A549 (cell line): Measurements from ENCODE around the gene OSBPL8. TPM values are rescaled to one million over a fixed set of nuclear protein-coding genes. Genes with fewer than 3 reads are reported as not detected.

Experiments
- ATAC-seq, 2 experiments: fragments of 200-7000 bp in 1 of 2; fragments of >200 bp in 1 of 2; cut with Nextera tagmentation in 1 of 2; cut with Tn5 transposase in 1 of 2; 3 replicates each; pipeline versions ENCODE4 v1.8.0 to v1.9.1; 2018 to 2020; ENCODE audit warnings: mild to moderate bottlenecking in 1 of 2, moderate library complexity in 1 of 2
- CTCF ChIA-PET: fragments of 300-600 bp; sonication (Branson Sonifier 250); formaldehyde crosslinking; extraction: SDS; loops from one replicate; lab custom pipeline; 2021; ENCODE audit warnings: antibody characterized with exemption, inconsistent platforms; lab: Yijun Ruan, JAX
- POLR2A ChIA-PET: fragments of 350-600 bp; formaldehyde crosslinking; extraction: SDS; loops from one replicate; lab custom pipeline; 2021; ENCODE audit warnings: antibody characterized with exemption, inconsistent platforms; lab: Yijun Ruan, JAX
- DNase-seq, 2 experiments: peaks; one replicate each; pipeline versions ENCODE4 v3.0.0 to v3.0.0-alpha.2; 2011 to 2016; ENCODE audit warnings: low read depth in 1 of 2, low spot score in 1 of 2
- FAIRE-seq: peaks from 2 replicates; lab custom pipeline; 2011; peaks lifted over from hg19 to GRCh38; lab: Jason Lieb, UNC
- H3K27ac ChIP-seq, 2 experiments: fragments of >200 bp; sonication (Bioruptor Twin); formaldehyde crosslinking; 3 replicates each; pipeline ENCODE4 v1.5.1; 2016 to 2017
- H3K4me1 ChIP-seq: fragments of >200 bp; sonication (Bioruptor Twin); formaldehyde crosslinking; 3 replicates; pipeline ENCODE4 v1.6.1; 2016
- H3K4me2 ChIP-seq: fragments of >200 bp; sonication (Bioruptor Twin); formaldehyde crosslinking; 3 replicates; pipeline ENCODE4 v1.6.1; 2016
- H3K4me3 ChIP-seq: fragments of >200 bp; sonication (Bioruptor Twin); formaldehyde crosslinking; 3 replicates; pipeline ENCODE4 v1.5.1; 2016
- H3K9me3 ChIP-seq: fragments of >200 bp; sonication (Bioruptor Twin); formaldehyde crosslinking; 3 replicates; pipeline ENCODE4 v1.6.1; 2016
- BHLHE40 ChIP-seq: IDR thresholded peaks from 2 replicates; pipeline ENCODE4 v1.6.1; 2012; ENCODE audit warnings: low read depth, low read length, inconsistent platforms
- CBX2 ChIP-seq: fragments of 200-600 bp; sonication (generic); IDR thresholded peaks from 2 replicates; pipeline ENCODE4 v1.6.1; 2016; ENCODE audit warnings: low read depth, mild to moderate bottlenecking, borderline replicate concordance
- CEBPB ChIP-seq, 2 experiments: fragments of >200 bp in 1 of 2; sonication (Bioruptor Twin) in 1 of 2; formaldehyde crosslinking in 1 of 2; IDR thresholded peaks; 2 replicates each; pipeline ENCODE4 v1.6.1; 2012 to 2016
- CHD2 ChIP-seq: fragments of 150-350 bp; IDR thresholded peaks from 2 replicates; pipeline ENCODE4 v1.6.1; 2014; ENCODE audit warnings: low read length; ENCODE audit not compliant: partially characterized antibody
- CTCF ChIP-seq: fragments of >200 bp; sonication (Bioruptor Twin); formaldehyde crosslinking; IDR thresholded peaks from 3 replicates; pipeline ENCODE4 v1.5.1; 2016
- EHF ChIP-seq: fragments of 250-450 bp; sonication (Bioruptor Pico); IDR thresholded peaks from 2 replicates; pipeline ENCODE4 v1.5.0; 2020; ENCODE audit warnings: mild to moderate bottlenecking
- FOSB ChIP-seq: fragments of 250-450 bp; sonication (Bioruptor Pico); IDR thresholded peaks from 2 replicates; pipeline ENCODE4 v1.5.0; 2020; ENCODE audit warnings: mild to moderate bottlenecking, moderate library complexity
- GATA3 ChIP-seq: IDR thresholded peaks from 2 replicates; pipeline ENCODE4 v1.6.1; 2012; ENCODE audit warnings: borderline replicate concordance
- HMGXB4 ChIP-seq: fragments of 250-450 bp; sonication (Bioruptor Pico); IDR thresholded peaks from 2 replicates; pipeline ENCODE4 v1.5.0; 2021; ENCODE audit warnings: mild to moderate bottlenecking, moderate library complexity, borderline replicate concordance
- HOXB5 ChIP-seq: fragments of 250-450 bp; sonication (Bioruptor Pico); IDR thresholded peaks from 2 replicates; pipeline ENCODE4 v1.5.0; 2020; ENCODE audit warnings: mild to moderate bottlenecking, moderate library complexity
- JUN ChIP-seq, 2 experiments: fragments of >200 bp; sonication (Bioruptor Twin); formaldehyde crosslinking; IDR thresholded peaks; 2 replicates in 1 of 2; 3 replicates in 1 of 2; pipeline ENCODE4 v1.6.1; 2016 to 2017
- KDM1A ChIP-seq: fragments of 200-600 bp; sonication (generic); IDR thresholded peaks from 2 replicates; pipeline ENCODE4 v1.6.1; 2016; ENCODE audit warnings: low read depth, mild to moderate bottlenecking
- KDM5A ChIP-seq: fragments of 200-600 bp; sonication (generic); IDR thresholded peaks from 2 replicates; pipeline ENCODE4 v1.6.1; 2016; ENCODE audit warnings: antibody characterized with exemption, mild to moderate bottlenecking
- MAFK ChIP-seq: fragments of 450-650 bp; IDR thresholded peaks from 2 replicates; pipeline ENCODE4 v1.6.1; 2014; ENCODE audit not compliant: partially characterized antibody
- MAZ ChIP-seq: fragments of 150-350 bp; IDR thresholded peaks from 2 replicates; pipeline ENCODE4 v1.6.1; 2014; ENCODE audit warnings: antibody characterized with exemption, low read depth, low read length, borderline replicate concordance
- NPAS2 ChIP-seq: fragments of 250-450 bp; sonication (Bioruptor Pico); IDR thresholded peaks from 2 replicates; pipeline ENCODE4 v1.8.0; 2022; ENCODE audit warnings: mild to moderate bottlenecking, moderate library complexity, borderline replicate concordance
- PHF8 ChIP-seq: fragments of 200-600 bp; sonication (generic); IDR thresholded peaks from 2 replicates; pipeline ENCODE4 v1.6.1; 2016; ENCODE audit warnings: low read depth, mild to moderate bottlenecking, antibody characterized with exemption, moderate library complexity, borderline replicate concordance
- RAD21 ChIP-seq, 2 experiments: fragments of >200 bp in 1 of 2; sonication (Bioruptor Twin) in 1 of 2; formaldehyde crosslinking in 1 of 2; IDR thresholded peaks in 1 of 2; conservative IDR thresholded peaks in 1 of 2; 2 replicates in 1 of 2; 3 replicates in 1 of 2; pipeline ENCODE4 v1.6.1; 2012 to 2018; ENCODE audit warnings: inconsistent platforms in 1 of 2
- RFX5 ChIP-seq: fragments of 450-650 bp; IDR thresholded peaks from 2 replicates; pipeline ENCODE4 v1.7.1; 2014; ENCODE audit warnings: antibody characterized with exemption, mild to moderate bottlenecking, moderate library complexity
- SMC3 ChIP-seq: fragments of >200 bp; sonication (Bioruptor Twin); formaldehyde crosslinking; IDR thresholded peaks from 3 replicates; pipeline ENCODE4 v1.6.1; 2018; ENCODE audit warnings: inconsistent platforms
- ZC3H11A ChIP-seq: fragments of 450-650 bp; IDR thresholded peaks from 2 replicates; pipeline ENCODE4 v1.6.1; 2014; ENCODE audit warnings: antibody characterized with exemption, mild to moderate bottlenecking
- ZSCAN20 ChIP-seq: fragments of 250-450 bp; sonication (Bioruptor Pico); IDR thresholded peaks from 2 replicates; pipeline ENCODE4 v1.8.0; 2022; ENCODE audit warnings: mild to moderate bottlenecking, moderate library complexity
- WGBS: methylation state at CpG from one replicate; pipeline ENCODE4 v1.1.6; 2017; ENCODE audit errors: missing lambda C conversion rate; 5-methylcytosine and 5-hydroxymethylcytosine counted together
- polyA plus RNA-seq, 4 experiments: library from polyadenylated mRNA; depleted of rRNA in 3 of 4; stranded (reverse); fragments of >200 nt; fragmentation: RNase III in 1 of 4; extraction: RNeasy Plus Mini Kit Qiagen cat#74134 plus additional on column Dnase treatment in 1 of 4; gene quantifications; 2 replicates in 3 of 4; 3 replicates in 1 of 4; pipeline ENCODE4 v1.2.3, GENCODE V29; 2011 to 2017

The OSBPL8 gene
- polyA plus RNA-seq, 2 of the 4 experiments (the other 2 are of a cell fraction): 15.4 to 43.2 TPM

DNA sequence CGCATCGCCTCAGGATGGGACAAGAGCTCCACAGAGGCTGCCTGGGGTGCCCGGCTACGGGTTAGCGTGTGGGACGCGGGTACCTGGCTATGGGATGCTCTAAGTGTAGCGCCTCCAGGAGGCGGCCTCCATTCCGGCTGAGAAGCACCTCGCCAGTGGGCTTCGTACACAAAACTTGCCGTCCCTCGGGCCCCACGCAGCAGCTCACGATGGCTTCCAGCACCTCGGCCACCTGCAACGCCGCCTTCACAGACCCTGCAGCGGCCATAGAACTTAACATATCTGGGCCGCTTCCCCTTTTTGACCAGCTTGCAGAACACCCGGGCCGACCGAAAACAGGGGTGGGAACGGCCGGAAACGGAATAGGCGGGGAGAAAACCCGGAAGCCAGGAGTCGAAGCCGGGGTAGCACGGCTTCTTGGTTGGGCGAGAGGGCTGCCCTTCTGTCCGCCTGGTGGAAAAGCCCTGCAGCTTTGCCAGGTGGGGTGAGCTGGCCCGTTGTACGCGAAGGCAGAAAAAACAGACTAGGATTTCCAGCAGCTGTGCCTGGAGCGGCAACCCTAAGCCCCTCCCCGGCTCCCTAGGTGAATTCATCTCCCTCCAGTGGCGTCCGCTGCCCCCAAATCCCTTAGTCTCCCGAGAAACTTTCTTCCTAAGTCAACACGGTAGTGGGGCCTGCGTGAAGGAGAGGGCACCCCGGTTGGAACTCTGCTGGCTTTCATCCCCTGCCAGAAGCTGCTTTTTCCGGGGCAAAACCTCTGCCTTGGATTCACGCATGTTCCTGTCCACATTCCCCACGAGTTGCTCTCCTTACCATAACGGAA is 211.3 kb downstream of the OSBPL8 start, which contains the start of gene BBS10 (continued):
- TF ChIP-seq GATA3 (no peak), CHD2 (peak; percentile 6), RAD21 (conservative IDR thresholded peaks at IDR 0.05 in 1 of 2, IDR thresholded peaks at IDR 0.05 in 1 of 2) (peak; percentile 33 to 50), NPAS2 (CRISPR knock-in tag) (no peak), EHF (no peak)
- TF ChIP-seq, all 56 proteins: peak for 15

- ChIA-PET CTCF (interaction anchor here (0.6 to 2.9 kb wide), 33 partner anchors 9 to 1072 kb away, joined by 3 to 31 read pairs (median 5); partner anchors contain the start of gene PHLDA1), POLR2A (interaction anchor here (0.7 to 2.8 kb wide), 5 partner anchors 108 to 835 kb away, joined by 3 to 19 read pairs (median 5); partner anchors contain the start of genes KRR1, NAP1L1 and PHLDA1)
- Histone ChIP-seq H3K9me3 (no peaks in the 10 kb centered on the region), H3K27ac (peak overlapping the region; percentile 90 to 97), H3K4me2 (peak overlapping the region; percentile 90), H3K4me1 (peaks cover 15% of the 10 kb centered on the region; the same call in 2 of the 3 replicates), H3K4me3 (peak overlapping the region; percentile 67)
- 50% methylated on average over 4 of the region's 4 CpGs for WGBS
- FAIRE-seq (no peak), ATAC-seq (peak; percentile 46 to 54; a peak in 4 of 6 replicates), DNase-seq (peak in 1 of 2 experiments; percentile 54)
- TF ChIP-seq CTCF (peak; percentile 67), RAD21 (conservative IDR thresholded peaks at IDR 0.05 in 1 of 2, IDR thresholded peaks at IDR 0.05 in 1 of 2) (peak; percentile 86 to 92), SMC3 (peak; percentile 86), BHLHE40 (no peak)
Observed at GRCh38 chr12:76346798-76347420, 212.7 kb downstream of the OSBPL8 start.

- CTCF ChIA-PET: interaction anchor here (0.6 to 1.3 kb wide), 3 partner anchors 69 to 309 kb away, joined by 3 to 7 read pairs (median 3); no protein-coding TSS in a partner anchor
- Histone ChIP-seq H3K27ac (no peak overlapping the region), H3K4me2 (peak overlapping the region; percentile 90; the same call in 1 of the 3 replicates), H3K9me3 (no peaks in the 10 kb centered on the region), H3K4me1 (peaks cover 15% of the 10 kb centered on the region; the same call in 2 of the 3 replicates), H3K4me3 (no peak overlapping the region)
- WGBS: 87% methylated on average over 4 of the region's 4 CpGs
- FAIRE-seq (no peak), DNase-seq (no peak), ATAC-seq (no peak)
- POLR2A ChIA-PET: no interaction called here
- no peak for TF ChIP-seq ZC3H11A
- no peak for TF ChIP-seq MAZ
- TF ChIP-seq KDM5A: no peak
- TF ChIP-seq ZSCAN20: no peak
- TF ChIP-seq PHF8: no peak
- TF ChIP-seq BHLHE40: no peak
- no peak for TF ChIP-seq CEBPB (IDR thresholded peaks at IDR 0.05)
- TF ChIP-seq HOXB5: no peak
- TF ChIP-seq KDM1A: no peak
- no peak for TF ChIP-seq MAFK
- no peak for TF ChIP-seq GATA3
- TF ChIP-seq JUN (IDR thresholded peaks at IDR 0.05): no peak
- no peak for TF ChIP-seq CHD2
- no peak for TF ChIP-seq RFX5
- no peak for TF ChIP-seq FOSB (CRISPR knock-in tag)
- TF ChIP-seq EHF: no peak
- no peak for TF ChIP-seq NPAS2 (CRISPR knock-in tag)
- no peak for TF ChIP-seq CBX2
- no peak for TF ChIP-seq HMGXB4
Observed at GRCh38 chr12:76346236-76346635, 213.3 kb downstream of the OSBPL8 start.
